Mesodermal cell (in vitro differentiated cells): ENCODE results near the gene DGKI.

Source experiments
- H3K27ac ChIP-seq: 2 replicates; pipeline ENCODE4 v1.7.0; 2013; ENCODE audit warnings: mild to moderate bottlenecking, low read depth, low read length, moderate library complexity; ENCODE audit not compliant: severe bottlenecking
- H3K36me3 ChIP-seq: 2 replicates; pipeline ENCODE4 v1.7.1; 2013; ENCODE audit warnings: mild to moderate bottlenecking, low read length, moderate library complexity; ENCODE audit not compliant: control insufficient read depth, insufficient read depth
- H3K4me1 ChIP-seq: one replicate; pipeline ENCODE4 v1.7.1; 2013; ENCODE audit warnings: mild to moderate bottlenecking, low read length; ENCODE audit not compliant: insufficient read depth, control insufficient read depth, poor library complexity, severe bottlenecking
- H3K4me3 ChIP-seq: 2 replicates; pipeline ENCODE4 v1.7.0; 2013; ENCODE audit warnings: low read length, control low read depth, mild to moderate bottlenecking; ENCODE audit not compliant: insufficient read depth, poor library complexity, severe bottlenecking; ENCODE audit errors: extremely low read depth
- H3K9me3 ChIP-seq: 2 replicates; pipeline ENCODE4 v1.7.1; 2013; ENCODE audit warnings: mild to moderate bottlenecking, low read length, moderate library complexity; ENCODE audit not compliant: control insufficient read depth
- WGBS, 2 experiments: methylation state at CpG; one replicate each; pipeline ENCODE4 v1.1.5; 2013; ENCODE audit warnings: missing lambda C conversion rate in 2 of 2; ENCODE audit not compliant: insufficient coverage in 2 of 2; 5-methylcytosine and 5-hydroxymethylcytosine counted together

Gene DGKI

GRCh38 chr7:137850972-137851945 lies 4.5 kb upstream of the DGKI start:
- WGBS, 2 experiments: 95 to 100% methylated on average over 2 to 6 of the region's 6 CpGs
- H3K9me3 ChIP-seq: no peaks in the 10 kb centered on the region
- H3K4me1 ChIP-seq: no peaks in the 10 kb centered on the region

GRCh38 chr7:137850571-137850970 lies 3.8 kb upstream of the DGKI start:
- H3K9me3 ChIP-seq: no peaks in the 10 kb centered on the region
- no peak overlapping the region for H3K27ac ChIP-seq
- peaks cover 4% of the 10 kb centered on the region for H3K36me3 ChIP-seq
- 40 to 43% methylated on average over 1 of the region's 2 CpGs for WGBS, 2 experiments
- H3K4me1 ChIP-seq: peaks cover 3% of the 10 kb centered on the region
- H3K4me3 ChIP-seq: no peak overlapping the region

More at GRCh38 chr7:137850972-137851945, 4.5 kb upstream of the DGKI start:
- peaks cover 4% of the 10 kb centered on the region for H3K36me3 ChIP-seq
- no peak overlapping the region for H3K4me3 ChIP-seq
- no peak overlapping the region for H3K27ac ChIP-seq

GRCh38 chr7:137848095-137848494 lies 1.3 kb upstream of the DGKI start:
- Histone ChIP-seq H3K9me3 (no peaks in the 10 kb centered on the region), H3K4me1 (peaks cover 3% of the 10 kb centered on the region), H3K36me3 (no peaks in the 10 kb centered on the region), H3K4me3 (no peak overlapping the region), H3K27ac (no peak overlapping the region)
- 88 to 92% methylated on average over 5 to 6 of the region's 8 CpGs for WGBS, 2 experiments

GRCh38 chr7:137847568-137848050 lies 835 bp upstream of the DGKI start:
- Histone ChIP-seq H3K4me1 (peaks cover 3% of the 10 kb centered on the region), H3K36me3 (no peaks in the 10 kb centered on the region), H3K9me3 (no peaks in the 10 kb centered on the region), H3K27ac (no peak overlapping the region), H3K4me3 (peak overlapping the region; percentile 28)
- WGBS, 2 experiments: 32 to 39% methylated on average over 15 to 17 of the region's 18 CpGs

- H3K27ac ChIP-seq: no peak overlapping the region
- H3K4me1 ChIP-seq: peaks cover 3% of the 10 kb centered on the region
- peak overlapping the region; percentile 28 for H3K4me3 ChIP-seq
Measured at GRCh38 chr7:137846549-137846826, 286 bp downstream of the DGKI start.

GRCh38 chr7:137844677-137845425 lies 1.9 kb downstream of the DGKI start:
- H3K4me3 ChIP-seq: no peak overlapping the region
- H3K36me3 ChIP-seq: no peaks in the 10 kb centered on the region
- no peaks in the 10 kb centered on the region for H3K9me3 ChIP-seq
- 82 to 85% methylated on average over 5 to 6 of the region's 8 CpGs for WGBS, 2 experiments
- H3K4me1 ChIP-seq: peaks cover 6% of the 10 kb centered on the region
- H3K27ac ChIP-seq: no peak overlapping the region

More at GRCh38 chr7:137846549-137846826, 286 bp downstream of the DGKI start:
- Histone ChIP-seq H3K9me3 (no peaks in the 10 kb centered on the region), H3K36me3 (no peaks in the 10 kb centered on the region)
- WGBS, 2 experiments: 0% methylated on average over 2 to 25 of the region's 47 CpGs

- peaks cover 4% of the 10 kb centered on the region for H3K4me1 ChIP-seq
- WGBS, 2 experiments: 20 to 25% methylated on average over 1 of the region's 6 CpGs
- H3K27ac ChIP-seq: no peak overlapping the region
- no peaks in the 10 kb centered on the region for H3K9me3 ChIP-seq
- H3K4me3 ChIP-seq: no peak overlapping the region
- H3K36me3 ChIP-seq: no peaks in the 10 kb centered on the region
Measured at GRCh38 chr7:137839903-137840779, 6.6 kb downstream of the DGKI start.

GRCh38 chr7:137838706-137839315 lies 8.0 kb downstream of the DGKI start:
- Histone ChIP-seq H3K9me3 (no peaks in the 10 kb centered on the region), H3K4me1 (peaks cover 4% of the 10 kb centered on the region), H3K4me3 (no peak overlapping the region), H3K36me3 (no peaks in the 10 kb centered on the region), H3K27ac (no peak overlapping the region)
- WGBS, 2 experiments: 73 to 81% methylated on average over 4 to 6 of the region's 7 CpGs

- Histone ChIP-seq H3K4me3 (no peak overlapping the region), H3K36me3 (no peaks in the 10 kb centered on the region), H3K4me1 (peaks cover 4% of the 10 kb centered on the region), H3K9me3 (peaks cover 20% of the 10 kb centered on the region), H3K27ac (no peak overlapping the region)
- WGBS, 2 experiments: 89 to 100% methylated on average over 1 of the region's 1 CpG
Measured at GRCh38 chr7:137836541-137836940, 10.2 kb downstream of the DGKI start.

GRCh38 chr7:137836113-137836509 lies 10.7 kb downstream of the DGKI start:
- WGBS, 2 experiments: 100% methylated on average over 3 of the region's 3 CpGs; no CpG with 5 or more reads in 1 of the 2 experiments
- peaks cover 4% of the 10 kb centered on the region for H3K4me1 ChIP-seq
- no peak overlapping the region for H3K27ac ChIP-seq
- H3K36me3 ChIP-seq: no peaks in the 10 kb centered on the region
- peaks cover 20% of the 10 kb centered on the region for H3K9me3 ChIP-seq
- no peak overlapping the region for H3K4me3 ChIP-seq
